Measurements from ENCODE around the gene SYTL3. TPM values are rescaled to one million over a fixed set of nuclear protein-coding genes. Genes with fewer than 3 reads are reported as not detected.

SYTL3 gene
- total RNA-seq, 1 experiment from 2014 or later, result 0.28 TPM

DNA sequence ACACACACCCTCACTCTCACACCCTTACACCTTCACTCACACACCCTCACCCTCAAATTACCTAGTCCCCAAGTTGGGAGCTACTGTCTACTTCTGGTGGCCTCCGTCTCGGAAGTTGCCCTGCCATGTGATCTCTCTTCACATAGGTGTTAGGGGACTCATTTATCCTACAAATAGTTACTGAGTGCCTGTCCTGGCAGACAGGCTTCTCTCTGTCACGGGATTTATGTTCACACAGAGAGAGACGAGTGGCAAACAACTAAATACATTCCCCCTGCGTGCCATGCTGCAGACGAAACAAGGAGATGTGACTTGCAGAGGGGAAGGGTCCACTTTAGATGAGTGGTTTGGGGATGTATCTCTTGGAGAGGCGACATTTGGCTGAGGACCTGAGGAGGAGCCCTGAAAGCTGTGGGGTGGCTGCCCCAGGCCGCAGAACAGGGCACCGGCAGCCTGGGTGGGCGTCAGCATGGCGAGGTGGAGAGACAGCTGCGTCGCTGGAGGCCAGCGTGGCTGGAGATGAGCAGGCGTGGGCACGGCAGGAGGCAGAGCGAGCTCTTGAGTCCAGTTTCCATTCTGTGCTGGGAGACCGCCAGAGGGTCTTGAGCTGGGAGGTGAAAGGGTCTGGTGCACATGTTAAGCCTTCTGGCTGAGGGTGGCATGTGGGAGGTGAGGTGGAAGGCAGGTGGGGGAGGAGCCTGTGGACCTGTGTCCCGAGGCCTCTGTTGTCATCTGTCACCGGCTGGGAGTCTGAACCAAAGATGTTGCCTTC, 22.5 kb upstream of the SYTL3 start:
- Mint-ChIP-seq H3K27me3 (ENCODE audit: low read depth) (no peaks in the 10 kb centered on the region), H3K9me3 (no peaks in the 10 kb centered on the region), H3K36me3 (peaks cover 46% of the 10 kb centered on the region), H3K4me3 (no peak overlapping the region), H3K27ac (peak overlapping the region; percentile 12), H3K4me1 (peaks cover 23% of the 10 kb centered on the region)
- ATAC-seq (no peak), DNase-seq (ENCODE audit: low spot score) (no peak)
- ChIA-PET POLR2A (no interaction called here), CTCF (no interaction called here)
- TF ChIP-seq RORB (CRISPR knock-in tag; IDR thresholded peaks at IDR 0.05), result no peak
- TF ChIP-seq, protein P1, sequence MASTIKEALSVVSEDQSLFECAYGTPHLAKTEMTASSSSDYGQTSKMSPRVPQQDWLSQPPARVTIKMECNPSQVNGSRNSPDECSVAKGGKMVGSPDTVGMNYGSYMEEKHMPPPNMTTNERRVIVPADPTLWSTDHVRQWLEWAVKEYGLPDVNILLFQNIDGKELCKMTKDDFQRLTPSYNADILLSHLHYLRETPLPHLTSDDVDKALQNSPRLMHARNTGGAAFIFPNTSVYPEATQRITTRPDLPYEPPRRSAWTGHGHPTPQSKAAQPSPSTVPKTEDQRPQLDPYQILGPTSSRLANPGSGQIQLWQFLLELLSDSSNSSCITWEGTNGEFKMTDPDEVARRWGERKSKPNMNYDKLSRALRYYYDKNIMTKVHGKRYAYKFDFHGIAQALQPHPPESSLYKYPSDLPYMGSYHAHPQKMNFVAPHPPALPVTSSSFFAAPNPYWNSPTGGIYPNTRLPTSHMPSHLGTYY (CRISPR knock-in tag; IDR thresholded peaks at IDR 0.05), result no peak
- no peak for TF ChIP-seq MYBL2 (CRISPR knock-in tag; IDR thresholded peaks at IDR 0.05)
- TF ChIP-seq JAZF1 (CRISPR knock-in tag; IDR thresholded peaks at IDR 0.05), result no peak
- TF ChIP-seq USF2 (CRISPR knock-in tag; IDR thresholded peaks at IDR 0.05), result no peak
- no peak for TF ChIP-seq ATF2 (CRISPR knock-in tag; IDR thresholded peaks at IDR 0.05; ENCODE audit: borderline replicate concordance, low read depth)
- TF ChIP-seq HMGXB4 (CRISPR knock-in tag; IDR thresholded peaks at IDR 0.05), result no peak
- no peak for TF ChIP-seq ZNF512 (CRISPR knock-in tag; IDR thresholded peaks at IDR 0.05; ENCODE audit: borderline replicate concordance)
- no peak for TF ChIP-seq ATF6 (CRISPR knock-in tag; IDR thresholded peaks at IDR 0.05)
- TF ChIP-seq TEAD4 (CRISPR knock-in tag; IDR thresholded peaks at IDR 0.05), result no peak
- TF ChIP-seq ZNF281 (CRISPR knock-in tag; IDR thresholded peaks at IDR 0.05), result no peak
- TF ChIP-seq, protein P2, sequence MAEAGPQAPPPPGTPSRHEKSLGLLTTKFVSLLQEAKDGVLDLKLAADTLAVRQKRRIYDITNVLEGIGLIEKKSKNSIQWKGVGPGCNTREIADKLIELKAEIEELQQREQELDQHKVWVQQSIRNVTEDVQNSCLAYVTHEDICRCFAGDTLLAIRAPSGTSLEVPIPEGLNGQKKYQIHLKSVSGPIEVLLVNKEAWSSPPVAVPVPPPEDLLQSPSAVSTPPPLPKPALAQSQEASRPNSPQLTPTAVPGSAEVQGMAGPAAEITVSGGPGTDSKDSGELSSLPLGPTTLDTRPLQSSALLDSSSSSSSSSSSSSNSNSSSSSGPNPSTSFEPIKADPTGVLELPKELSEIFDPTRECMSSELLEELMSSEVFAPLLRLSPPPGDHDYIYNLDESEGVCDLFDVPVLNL (CRISPR knock-in tag; IDR thresholded peaks at IDR 0.05; ENCODE audit: borderline replicate concordance, low read depth), result no peak
- TF ChIP-seq FOXK1 (CRISPR knock-in tag; IDR thresholded peaks at IDR 0.05), result no peak
- no peak for TF ChIP-seq ETV6 (CRISPR knock-in tag; IDR thresholded peaks at IDR 0.05)
- TF ChIP-seq TP53 (CRISPR knock-in tag; IDR thresholded peaks at IDR 0.05), result no peak
- no peak for TF ChIP-seq AFF4 (CRISPR knock-in tag; IDR thresholded peaks at IDR 0.05; ENCODE audit: borderline replicate concordance)
- TF ChIP-seq, protein P3, sequence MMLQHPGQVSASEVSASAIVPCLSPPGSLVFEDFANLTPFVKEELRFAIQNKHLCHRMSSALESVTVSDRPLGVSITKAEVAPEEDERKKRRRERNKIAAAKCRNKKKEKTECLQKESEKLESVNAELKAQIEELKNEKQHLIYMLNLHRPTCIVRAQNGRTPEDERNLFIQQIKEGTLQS (CRISPR knock-in tag; conservative IDR thresholded peaks at IDR 0.05), result no peak

Data from WTC11 (cell line).